Mesothelial cell of epicardium (in vitro differentiated cells): ENCODE results near the gene RANBP3. TPM values are rescaled to one million over a fixed set of nuclear protein-coding genes. Genes with fewer than 3 reads are reported as not detected.

Experiments
- DNase-seq, 2 experiments: peaks; one replicate each; pipeline ENCODE4 v3.0.0; 2021; ENCODE audit warnings: low spot score in 2 of 2; ENCODE audit not compliant: unreplicated experiment in 2 of 2
- H3K27ac Mint-ChIP-seq: 2 replicates; pipeline ENCODE4 v1.8.0; 2021; ENCODE audit warnings: mixed read lengths
- H3K27me3 Mint-ChIP-seq: 2 replicates; pipeline ENCODE4 v1.8.0; 2021; ENCODE audit warnings: low read depth, mixed read lengths
- H3K36me3 Mint-ChIP-seq: 2 replicates; pipeline ENCODE4 v1.8.0; 2021; ENCODE audit warnings: mixed read lengths
- H3K4me1 Mint-ChIP-seq: 2 replicates; pipeline ENCODE4 v1.8.0; 2021; ENCODE audit warnings: mixed read lengths
- H3K4me3 Mint-ChIP-seq: 2 replicates; pipeline ENCODE4 v1.8.0; 2021; ENCODE audit warnings: mild to moderate bottlenecking, moderate library complexity, mixed read lengths
- H3K9me3 Mint-ChIP-seq: 2 replicates; pipeline ENCODE4 v1.8.0; 2021; ENCODE audit warnings: mixed read lengths
- CTCF ChIP-seq: fragments of 200-600 bp; sonication (generic); IDR thresholded peaks from one replicate; pipeline ENCODE4 v1.5.0; 2021; ENCODE audit warnings: antibody characterized with exemption; ENCODE audit not compliant: unreplicated experiment
- total RNA-seq: library from RNA; stranded (reverse); gene quantifications from 3 replicates; pipeline ENCODE4 v1.2.1, GENCODE V29; 2021

Gene RANBP3
- total RNA-seq, 1 donor from 2014 or later: 83.3 TPM

DNA sequence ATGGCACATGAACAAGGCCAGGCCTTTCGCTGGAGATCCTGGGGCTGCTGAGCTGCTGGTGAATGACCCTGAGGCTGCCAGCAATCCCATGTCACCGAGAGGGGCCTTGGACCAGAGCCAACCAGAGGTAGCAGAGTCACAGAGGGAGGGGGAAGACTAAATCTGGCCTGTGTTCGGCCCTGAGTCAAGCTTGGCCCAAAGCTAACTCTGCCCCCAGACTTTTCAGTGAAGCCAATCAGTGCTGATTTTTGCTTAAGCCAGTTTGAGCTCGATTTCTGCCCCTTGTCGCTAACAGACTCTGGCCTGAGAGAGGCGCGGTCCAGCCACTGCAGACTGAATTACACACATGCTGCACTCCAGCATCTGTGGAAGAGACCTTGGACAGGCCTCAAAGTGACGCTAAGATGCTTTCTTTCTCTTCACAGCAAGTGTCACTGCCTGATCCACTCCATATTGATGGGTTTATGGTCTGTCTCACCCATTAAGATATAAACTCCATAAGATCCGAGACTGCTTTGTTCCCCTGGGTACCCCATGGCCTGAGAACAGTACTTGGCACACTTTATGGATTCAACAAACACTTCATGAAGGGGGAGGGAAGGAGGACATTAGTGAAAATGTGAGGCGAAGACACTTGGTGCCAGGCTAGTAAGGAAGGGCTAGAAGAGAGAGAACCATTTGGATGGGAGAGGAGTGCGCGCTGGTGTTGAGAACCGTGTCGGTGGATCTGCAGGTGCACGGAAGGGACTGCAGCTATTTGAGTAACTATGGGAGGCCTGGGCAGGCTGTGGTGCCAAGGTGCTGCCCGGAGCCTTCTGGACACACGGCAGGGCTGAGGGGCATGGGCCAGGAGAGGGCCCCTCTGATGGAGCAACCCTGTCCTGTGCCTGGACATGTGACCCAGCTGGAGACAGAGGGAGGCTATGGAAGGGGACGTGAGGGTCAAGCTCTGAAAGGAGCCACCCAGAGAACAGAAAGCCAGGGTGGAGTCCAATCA, 17.6 kb downstream of the RANBP3 start:
- no peaks in the 10 kb centered on the region for H3K36me3 Mint-ChIP-seq
- H3K4me3 Mint-ChIP-seq: no peak overlapping the region
- no peaks in the 10 kb centered on the region for H3K9me3 Mint-ChIP-seq
- peaks cover 46% of the 10 kb centered on the region for H3K4me1 Mint-ChIP-seq
- H3K27me3 Mint-ChIP-seq: no peaks in the 10 kb centered on the region
- no peak for TF ChIP-seq CTCF
- H3K27ac Mint-ChIP-seq: peak overlapping the region; percentile 47
- no peak for DNase-seq

DNA sequence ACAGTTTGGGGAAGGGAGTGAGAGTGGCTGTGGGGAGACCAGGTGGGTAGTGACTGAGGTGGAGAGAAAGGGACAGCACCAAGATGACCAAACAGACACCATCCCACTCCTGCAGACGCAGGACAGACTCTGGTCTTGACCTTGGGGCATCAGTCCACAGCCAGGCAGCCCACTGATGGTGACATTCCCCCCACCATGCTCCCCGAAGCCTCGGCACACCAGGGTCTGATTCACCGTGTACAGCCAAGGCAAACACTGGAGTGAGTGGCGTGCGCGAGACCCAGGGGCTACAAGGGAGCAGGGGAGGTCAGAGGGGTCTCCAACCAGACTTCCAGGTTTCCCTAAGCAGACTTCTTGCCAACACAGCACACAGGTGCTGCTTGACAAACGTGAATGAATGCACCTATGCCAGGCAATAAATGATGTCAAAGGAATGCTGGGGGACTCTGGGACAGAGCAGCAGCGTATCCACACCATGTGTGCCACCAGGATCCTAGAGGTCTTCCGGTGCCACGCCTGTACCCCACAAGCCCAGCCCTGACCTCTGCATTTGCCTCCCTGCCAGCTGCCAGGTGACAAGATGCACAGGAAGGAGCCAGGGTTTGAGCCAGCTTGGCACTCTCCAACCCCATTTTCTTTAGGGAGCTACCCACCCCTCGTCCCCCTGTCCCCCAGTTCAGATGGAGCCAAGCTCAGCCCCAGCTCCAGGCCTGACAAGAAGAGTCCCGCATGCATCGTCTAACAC, 18.5 kb downstream of the RANBP3 start:
- Mint-ChIP-seq H3K27me3 (no peaks in the 10 kb centered on the region), H3K4me3 (no peak overlapping the region), H3K4me1 (peaks cover 52% of the 10 kb centered on the region), H3K27ac (no peak overlapping the region), H3K36me3 (no peaks in the 10 kb centered on the region), H3K9me3 (no peaks in the 10 kb centered on the region)
- DNase-seq: no peak
- no peak for TF ChIP-seq CTCF

GRCh38 chr19:5958851-5959122, 19.2 kb downstream of the RANBP3 start:
- H3K36me3 Mint-ChIP-seq: no peaks in the 10 kb centered on the region
- no peak overlapping the region for H3K4me3 Mint-ChIP-seq
- DNase-seq: no peak
- TF ChIP-seq CTCF: no peak
- H3K4me1 Mint-ChIP-seq: peaks cover 59% of the 10 kb centered on the region
- H3K27me3 Mint-ChIP-seq: no peaks in the 10 kb centered on the region
- H3K9me3 Mint-ChIP-seq: no peaks in the 10 kb centered on the region
- no peak overlapping the region for H3K27ac Mint-ChIP-seq

- H3K27ac Mint-ChIP-seq: no peak overlapping the region
- no peaks in the 10 kb centered on the region for H3K27me3 Mint-ChIP-seq
- H3K36me3 Mint-ChIP-seq: no peaks in the 10 kb centered on the region
- DNase-seq: no peak
- peaks cover 64% of the 10 kb centered on the region for H3K4me1 Mint-ChIP-seq
- no peak for TF ChIP-seq CTCF
- no peak overlapping the region for H3K4me3 Mint-ChIP-seq
- no peaks in the 10 kb centered on the region for H3K9me3 Mint-ChIP-seq
These were observed 19.7 kb downstream of the RANBP3 start for GRCh38 chr19:5958074-5958850.

GRCh38 chr19:5957170-5957569, 20.8 kb downstream of the RANBP3 start:
- Mint-ChIP-seq H3K4me3 (no peak overlapping the region), H3K9me3 (no peaks in the 10 kb centered on the region), H3K27ac (no peak overlapping the region), H3K4me1 (peaks cover 70% of the 10 kb centered on the region), H3K36me3 (no peaks in the 10 kb centered on the region), H3K27me3 (no peaks in the 10 kb centered on the region)
- no peak for DNase-seq
- no peak for TF ChIP-seq CTCF
